HFF-Myc (cell line): Measurements from ENCODE around the gene DISP3.

Source experiments
- DNase-seq: peaks from one replicate; pipeline ENCODE4 v3.0.0-alpha.2; 2011; ENCODE audit warnings: low read depth; ENCODE audit errors: extremely low read depth
- H3K4me3 ChIP-seq: replicated peaks from 2 replicates; pipeline ENCODE4 v1.5.1; 2011; ENCODE audit warnings: low read depth, mild to moderate bottlenecking, control low read depth, low read length
- CTCF ChIP-seq: IDR thresholded peaks from 2 replicates; pipeline ENCODE4 v1.5.1; 2012; ENCODE audit warnings: mild to moderate bottlenecking, low read depth, low read length, control low read depth; ENCODE audit errors: missing control alignments

DISP3 gene

DNA sequence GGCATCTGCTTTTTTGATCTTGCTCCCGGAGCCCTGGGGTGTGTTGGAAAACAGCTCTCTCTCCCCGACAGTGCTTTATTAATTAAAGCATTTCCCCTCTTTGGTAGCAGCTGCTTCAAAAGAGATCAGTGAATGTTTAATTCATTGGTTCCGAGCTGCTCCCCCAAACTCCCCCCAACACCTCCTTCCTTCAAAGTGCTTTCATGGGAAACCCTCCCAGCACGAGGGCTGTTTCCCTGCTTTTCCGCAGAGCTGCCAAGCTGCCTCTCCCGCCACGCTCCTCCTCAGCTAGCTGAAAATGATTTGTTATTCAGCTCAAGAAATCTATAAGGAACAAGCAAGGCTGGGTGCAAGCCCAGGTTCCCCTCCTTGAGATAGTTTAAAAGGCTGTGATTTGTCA, 40.0 kb upstream of the DISP3 start:
- H3K4me3 ChIP-seq, result no peak overlapping the region
- DNase-seq, result no peak
- TF ChIP-seq CTCF, result no peak

GRCh38 chr1:11441211-11441952, 37.6 kb upstream of the DISP3 start:
- TF ChIP-seq CTCF, result no peak
- H3K4me3 ChIP-seq, result no peak overlapping the region
- DNase-seq, result no peak

DNA sequence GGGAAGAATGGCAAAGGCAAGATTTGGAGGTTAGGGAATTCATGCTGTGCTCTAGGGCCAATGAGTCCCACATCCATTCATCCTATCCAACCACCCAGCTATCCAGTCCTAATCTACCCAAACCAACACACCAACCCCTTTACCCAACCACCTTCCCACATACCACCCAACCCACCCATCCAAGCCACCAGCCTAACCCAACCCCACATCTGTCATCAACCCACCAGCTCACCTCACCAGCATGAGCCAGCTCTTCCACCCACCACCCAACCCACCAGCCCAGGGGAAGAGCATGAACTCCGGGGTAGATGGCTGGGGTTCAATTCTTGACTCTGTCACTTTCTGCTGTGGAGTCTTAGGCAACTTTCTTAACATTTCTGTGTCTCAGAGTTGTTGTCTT, 35.9 kb upstream of the DISP3 start:
- no peak for DNase-seq
- TF ChIP-seq CTCF, result no peak
- H3K4me3 ChIP-seq, result no peak overlapping the region

DNA sequence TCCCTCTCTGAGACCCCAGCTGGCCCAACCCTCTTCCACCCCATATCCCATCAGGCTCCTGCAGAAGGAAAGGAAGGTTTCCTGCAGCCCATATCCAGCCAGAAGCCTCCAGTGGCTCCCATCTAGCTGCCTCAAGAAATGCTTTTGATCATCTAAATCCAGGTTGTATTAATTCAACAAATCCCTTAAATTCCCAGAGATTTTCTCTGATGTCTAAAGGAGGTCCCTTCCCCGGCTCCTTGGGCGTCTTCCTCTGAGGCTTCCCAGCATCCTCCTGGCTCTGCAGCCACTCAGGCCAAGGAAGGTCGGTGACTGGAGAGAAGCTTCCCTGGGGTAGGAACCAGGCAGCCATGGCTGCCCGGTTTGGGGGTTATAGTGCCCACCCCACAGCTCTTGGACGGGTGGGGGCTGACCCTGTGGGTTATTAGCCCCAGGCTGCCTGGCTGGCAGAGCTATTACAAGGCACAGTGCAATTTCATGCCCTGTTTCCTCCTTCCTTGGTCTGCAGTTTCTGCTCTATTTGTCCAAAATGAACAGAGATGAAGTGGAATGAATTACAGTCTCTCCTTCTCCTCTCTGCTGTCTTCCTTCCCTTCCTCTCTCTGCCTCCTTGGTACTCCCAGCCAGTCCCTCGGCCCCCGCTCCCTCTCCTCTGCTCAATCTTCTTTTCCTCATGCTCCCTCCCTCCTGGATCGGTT, 34.8 kb upstream of the DISP3 start:
- no peak for TF ChIP-seq CTCF
- H3K4me3 ChIP-seq, result no peak overlapping the region
- no peak for DNase-seq

DNA sequence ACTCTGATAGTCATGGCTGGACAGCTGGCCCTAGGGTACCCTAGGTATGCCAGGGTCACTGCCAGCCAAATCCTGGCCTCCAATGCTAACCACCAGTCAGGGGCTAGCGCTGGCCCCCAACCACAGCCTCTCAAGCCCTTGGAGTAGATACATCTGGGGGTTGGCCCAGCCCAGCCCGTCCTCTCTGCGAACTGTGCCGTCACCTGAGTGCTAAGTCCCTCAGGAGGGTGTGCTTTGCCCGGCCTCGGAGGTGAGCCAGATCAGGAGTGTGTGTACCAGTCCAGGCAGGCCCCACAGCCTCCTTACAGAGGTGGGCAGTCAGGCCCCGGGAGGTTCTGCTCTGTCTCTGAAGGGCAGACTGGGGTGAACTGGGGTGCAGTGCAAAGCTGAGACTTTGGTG, 34.0 kb upstream of the DISP3 start:
- DNase-seq, result no peak
- no peak for TF ChIP-seq CTCF
- no peak overlapping the region for H3K4me3 ChIP-seq

GRCh38 chr1:11447903-11448302, 31.1 kb upstream of the DISP3 start:
- H3K4me3 ChIP-seq, result no peak overlapping the region
- no peak for DNase-seq
- no peak for TF ChIP-seq CTCF
